Activated naive CD4-positive, alpha-beta T cell (primary cell): Measurements from ENCODE around the gene SEMA6B.
"Not testable (repeated sequence)": the region's sequence is repeated elsewhere in the genome, so short reads cannot be mapped to it uniquely, and the experiment has no call there.

Source experiments
- DNase-seq, 4 experiments: peaks; one replicate each; lab custom pipeline; 2025; lab: John Stamatoyannopoulos, UW

Gene SEMA6B

GRCh38 chr19:4571305-4571917, 11.9 kb upstream of the SEMA6B start:
- DNase-seq: no peak

GRCh38 chr19:4570916-4571304, 11.4 kb upstream of the SEMA6B start:
- no peak for DNase-seq

GRCh38 chr19:4570402-4570801, 10.9 kb upstream of the SEMA6B start:
- DNase-seq: no peak

- DNase-seq: no peak
These were observed 9.4 kb upstream of the SEMA6B start for GRCh38 chr19:4568886-4569285.

GRCh38 chr19:4567584-4568071, 8.1 kb upstream of the SEMA6B start:
- DNase-seq: peak; percentile 19 to 47 (median 44)

- no peak for DNase-seq
These were observed 7.0 kb upstream of the SEMA6B start for GRCh38 chr19:4566402-4567051.

GRCh38 chr19:4563562-4563961, 4.1 kb upstream of the SEMA6B start:
- DNase-seq: not testable (repeated sequence)

- DNase-seq: not testable (repeated sequence)
These were observed 2.6 kb upstream of the SEMA6B start for GRCh38 chr19:4562085-4562484.

GRCh38 chr19:4557971-4558941, 1.2 kb downstream of the SEMA6B start:
- peak in 2 of 4 experiments; percentile 12 to 23 for DNase-seq

- peak in 1 of 4 experiments; percentile 15 for DNase-seq
These were observed 2.1 kb downstream of the SEMA6B start for GRCh38 chr19:4557144-4557970.

GRCh38 chr19:4556597-4557127, 2.8 kb downstream of the SEMA6B start:
- no peak for DNase-seq

GRCh38 chr19:4555657-4556561, 3.6 kb downstream of the SEMA6B start:
- DNase-seq: no peak

GRCh38 chr19:4554717-4555116, 4.8 kb downstream of the SEMA6B start:
- DNase-seq: no peak

- DNase-seq: no peak
These were observed 5.7 kb downstream of the SEMA6B start for GRCh38 chr19:4553775-4554174.

- no peak for DNase-seq
These were observed 6.3 kb downstream of the SEMA6B start for GRCh38 chr19:4553092-4553695.

- no peak for DNase-seq
These were observed 7.0 kb downstream of the SEMA6B start for GRCh38 chr19:4552525-4552819.

GRCh38 chr19:4550479-4551050, 8.9 kb downstream of the SEMA6B start:
- DNase-seq: no peak

- no peak for DNase-seq
These were observed 9.5 kb downstream of the SEMA6B start for GRCh38 chr19:4550018-4550417.

- no peak for DNase-seq
These were observed 11.3 kb downstream of the SEMA6B start for GRCh38 chr19:4548238-4548584.
